IMR-90 (cell line): ENCODE results near the gene KRTAP10-6. TPM values are rescaled to one million over a fixed set of nuclear protein-coding genes. Genes with fewer than 3 reads are reported as not detected.
A peak's percentile ranks its signal among the peaks of the same experiment; 100 is the strongest.

ENCODE experiments used
- ATAC-seq: fragments of 200-7000 bp; cut with Tn5 transposase; 2 replicates; pipeline ENCODE4 v1.9.1; 2020; ENCODE audit warnings: low read depth, mild to moderate bottlenecking, moderate library complexity
- BruUV-seq: library from RNA; stranded (reverse); fragments of 400-500 nt; replicated peaks from 2 replicates; lab custom pipeline; 2021; lab: Mats Ljungman, UMichigan
- CTCF ChIA-PET: fragments of 300-600 bp; formaldehyde crosslinking; extraction: SDS; loops from one replicate; lab custom pipeline; 2021; ENCODE audit warnings: antibody characterized with exemption; lab: Yijun Ruan, JAX
- POLR2A ChIA-PET: fragments of 300-600 bp; sonication (Branson Sonifier 250); formaldehyde crosslinking; loops from one replicate; lab custom pipeline; 2022; ENCODE audit warnings: antibody characterized with exemption; ENCODE audit not compliant: unreplicated experiment; lab: Charles Lee
- DNase-seq: peaks from one replicate; pipeline ENCODE4 v3.0.0; 2013
- H2AFZ ChIP-seq: replicated peaks from 2 replicates; pipeline ENCODE3; 2013; ENCODE audit warnings: low read length, mild to moderate bottlenecking; ENCODE audit not compliant: poor library complexity
- H2AK5ac ChIP-seq: 2 replicates; pipeline ENCODE4 v1.6.1; 2013; ENCODE audit warnings: low read depth, low read length, inconsistent platforms
- H2AK9ac ChIP-seq: replicated peaks from 2 replicates; pipeline ENCODE3; 2013; ENCODE audit warnings: mild to moderate bottlenecking, low read depth, low read length, moderate library complexity; ENCODE audit not compliant: poor library complexity
- H2BK120ac ChIP-seq: 2 replicates; pipeline ENCODE4 v1.6.1; 2013; ENCODE audit warnings: low read depth, low read length, inconsistent platforms
- H2BK15ac ChIP-seq: 3 replicates; pipeline ENCODE4 v1.6.1; 2013; ENCODE audit warnings: low read depth, low read length, inconsistent platforms
- H2BK20ac ChIP-seq: 2 replicates; pipeline ENCODE4 v1.6.1; 2013; ENCODE audit warnings: low read depth, mild to moderate bottlenecking, inconsistent platforms, low read length, moderate library complexity
- H2BK5ac ChIP-seq: 2 replicates; pipeline ENCODE4 v1.6.1; 2013; ENCODE audit warnings: mild to moderate bottlenecking, low read depth, low read length, inconsistent platforms; ENCODE audit not compliant: poor library complexity, severe bottlenecking
- H3K14ac ChIP-seq: replicated peaks from 2 replicates; pipeline ENCODE4 v1.6.1; 2013; ENCODE audit warnings: low read depth, low read length, inconsistent platforms
- H3K18ac ChIP-seq: 2 replicates; pipeline ENCODE4 v1.6.1; 2013; ENCODE audit warnings: low read depth, low read length, control low read depth
- H3K23ac ChIP-seq: 2 replicates; pipeline ENCODE4 v1.6.1; 2013; ENCODE audit warnings: low read depth, low read length, inconsistent platforms
- H3K27ac ChIP-seq: 2 replicates; pipeline ENCODE4 v1.5.1; 2013; ENCODE audit warnings: mild to moderate bottlenecking, control low read depth, low read length; ENCODE audit not compliant: insufficient read depth
- H3K27me3 ChIP-seq: 2 replicates; pipeline ENCODE4 v1.6.1; 2013; ENCODE audit warnings: low read length; ENCODE audit not compliant: control insufficient read depth, insufficient read depth
- H3K36me3 ChIP-seq: 2 replicates; pipeline ENCODE4 v1.6.1; 2013; ENCODE audit warnings: low read length, mixed read lengths; ENCODE audit not compliant: control insufficient read depth, insufficient read depth
- H3K4ac ChIP-seq: 2 replicates; pipeline ENCODE4 v1.6.1; 2013; ENCODE audit warnings: low read depth, low read length, inconsistent platforms
- H3K4me1 ChIP-seq: 2 replicates; pipeline ENCODE4 v1.6.1; 2013; ENCODE audit warnings: low read length, mixed read lengths; ENCODE audit not compliant: control insufficient read depth, insufficient read depth
- H3K4me2 ChIP-seq: 2 replicates; pipeline ENCODE4 v1.6.1; 2013; ENCODE audit warnings: low read depth, mild to moderate bottlenecking, control low read depth, low read length, moderate library complexity
- H3K4me3 ChIP-seq: 2 replicates; pipeline ENCODE4 v1.5.1; 2013; ENCODE audit warnings: low read depth, mild to moderate bottlenecking, control low read depth, low read length, moderate library complexity; ENCODE audit not compliant: insufficient read depth
- H3K56ac ChIP-seq: 2 replicates; pipeline ENCODE4 v1.6.1; 2013; ENCODE audit warnings: low read length, inconsistent platforms; ENCODE audit not compliant: insufficient read depth; ENCODE audit errors: extremely low read depth
- H3K79me1 ChIP-seq, 2 experiments: 2 replicates each; pipeline ENCODE4 v1.6.1; 2013; ENCODE audit warnings: low read length in 2 of 2, inconsistent platforms in 1 of 2, low read depth in 1 of 2
- H3K9ac ChIP-seq: 2 replicates; pipeline ENCODE4 v1.6.1; 2013; ENCODE audit warnings: low read depth, low read length, control low read depth
- H3K9me1 ChIP-seq: 2 replicates; pipeline ENCODE4 v1.6.1; 2013; ENCODE audit warnings: low read length, inconsistent platforms; ENCODE audit not compliant: insufficient read depth
- H3K9me3 ChIP-seq: 2 replicates; pipeline ENCODE4 v1.6.1; 2013; ENCODE audit warnings: low read length; ENCODE audit not compliant: control insufficient read depth, insufficient read depth
- H4K20me1 ChIP-seq: 2 replicates; pipeline ENCODE4 v1.6.1; 2013; ENCODE audit warnings: low read length, inconsistent platforms; ENCODE audit not compliant: insufficient read depth
- H4K5ac ChIP-seq: 2 replicates; pipeline ENCODE4 v1.6.1; 2013; ENCODE audit warnings: mild to moderate bottlenecking, low read depth, low read length, control low read depth
- H4K8ac ChIP-seq, 2 experiments: 2 replicates each; pipeline ENCODE4 v1.6.1; 2013; ENCODE audit warnings: low read depth in 2 of 2, low read length in 2 of 2, control low read depth in 1 of 2, inconsistent platforms in 1 of 2
- H4K91ac ChIP-seq: 2 replicates; pipeline ENCODE4 v1.6.1; 2013; ENCODE audit warnings: low read depth, low read length, inconsistent platforms; ENCODE audit not compliant: insufficient read depth
- BHLHE40 ChIP-seq: fragments of 150-350 bp; IDR thresholded peaks from 2 replicates; pipeline ENCODE4 v1.6.1; 2016; ENCODE audit warnings: mild to moderate bottlenecking, low read depth, low read length
- RAD21 ChIP-seq: IDR thresholded peaks from 2 replicates; pipeline ENCODE4 v1.6.1; 2012; ENCODE audit warnings: low read length, improper control_type of control experiment
- WGBS, 2 experiments: methylation state at CpG; one replicate each; pipeline versions ENCODE4 v1.1.5 to v1.1.7; 2013; ENCODE audit warnings: missing lambda C conversion rate in 2 of 2; ENCODE audit not compliant: insufficient read length in 1 of 2; ENCODE audit errors: extremely low coverage in 2 of 2; 5-methylcytosine and 5-hydroxymethylcytosine counted together
- dilution Hi-C: fragments of 300-500 bp; cut with HindIII; formaldehyde crosslinking; loops from one replicate; pipeline ENCODE4 v1.14.3; 2018; ENCODE audit warnings: low sequenced_read_pairs; ENCODE audit not compliant: unreplicated experiment
- in situ Hi-C: fragments of 300-500 bp; cut with MboI; formaldehyde crosslinking; loops from 3 replicates; pipeline ENCODE4 v1.14.3; 2019; ENCODE audit warnings: low sequenced_read_pairs, inconsistent platforms, mixed read lengths
- intact Hi-C: fragments of 100-400 bp; cut with micrococcal nuclease; formaldehyde crosslinking; loops from 2 replicates; pipeline ENCODE4 v1.10.0; 2022
- polyA plus RNA-seq, 3 experiments: library from polyadenylated mRNA; depleted of rRNA; stranded (reverse); fragments of >200 nt; gene quantifications; 2 replicates each; pipeline ENCODE4 v1.2.3, GENCODE V29; 2012; ENCODE audit warnings: low replicate concordance in 1 of 3
- total RNA-seq: library from RNA; depleted of rRNA; stranded (reverse); fragments of >200 nt; gene quantifications from 2 replicates; pipeline ENCODE4 v1.2.3, GENCODE V29; 2012

Gene KRTAP10-6
- total and polyA plus RNA-seq, 2 of the 4 experiments (the other 2 are of a cell fraction), result not detected

GRCh38 chr21:44618504-44618903 is 26.2 kb upstream of the KRTAP10-6 start:
- Histone ChIP-seq H3K9ac (no peak overlapping the region), H4K8ac (no peak overlapping the region), H3K4me2 (no peak overlapping the region), H3K14ac (no peak overlapping the region), H3K27ac (no peak overlapping the region), H4K91ac (no peak overlapping the region), H4K20me1 (no peaks in the 10 kb centered on the region), H3K9me1 (no peaks in the 10 kb centered on the region), H2BK120ac (no peak overlapping the region), H3K79me1 (no peaks in the 10 kb centered on the region), H2AFZ (no peak overlapping the region), H2AK5ac (no peak overlapping the region), H3K18ac (no peak overlapping the region), H3K27me3 (peaks cover 3% of the 10 kb centered on the region; the same call in 1 of the 2 replicates), H3K23ac (no peak overlapping the region), H2AK9ac (no peak overlapping the region), H4K5ac (no peak overlapping the region), H3K9me3 (peaks cover 3% of the 10 kb centered on the region; the same call in 1 of the 2 replicates), H3K4me1 (no peaks in the 10 kb centered on the region), H3K4me3 (no peak overlapping the region), H2BK20ac (no peak overlapping the region), H2BK15ac (no peak overlapping the region), H3K4ac (no peak overlapping the region), H3K36me3 (no peaks in the 10 kb centered on the region), H2BK5ac (no peak overlapping the region), H3K56ac (no peak overlapping the region)
- no CpG with 5 or more reads among the region's 4 CpGs for WGBS, 2 experiments
- in situ Hi-C loops (no loop called here), dilution Hi-C loops (no loop called here), intact Hi-C loops (loop anchor here (1.0 kb wide), 1 partner anchor 175 kb away; no protein-coding TSS in a partner anchor)
- POLR2A ChIA-PET, result no interaction called here
- DNase-seq (peak; percentile 14), ATAC-seq (peak; percentile 72)
- BruUV-seq, result no TSS peak
- TF ChIP-seq RAD21 (no peak), BHLHE40 (no peak)
- CTCF ChIA-PET, result interaction anchor here (0.7 kb wide), 1 partner anchor 53 kb away, joined by 3 read pairs; no protein-coding TSS in a partner anchor
